K562 (cell line): Measurements from ENCODE around the gene AANAT. TPM values are rescaled to one million over a fixed set of nuclear protein-coding genes. Genes with fewer than 3 reads are reported as not detected.

Experiments used
- ATAC-seq: fragments of 200-7000 bp; cut with Tn5 transposase; 3 replicates; pipeline ENCODE4 v1.9.1; 2020; ENCODE audit warnings: moderate library complexity
- BruUV-seq: library from RNA; stranded (reverse); fragments of 400-500 nt; replicated peaks from 2 replicates; lab custom pipeline; 2021; lab: Mats Ljungman, UMichigan
- CTCF ChIA-PET: fragments of 300-600 bp; formaldehyde crosslinking; extraction: SDS; loops from one replicate; lab custom pipeline; 2021; ENCODE audit warnings: low intra/inter-chr PET ratio; lab: Yijun Ruan, JAX
- POLR2A ChIA-PET: fragments of 300-600, 350-650 bp; sonication (Branson Sonifier 250); formaldehyde crosslinking; extraction: SDS; loops from one replicate; lab custom pipeline; 2021; ENCODE audit warnings: antibody characterized with exemption, inconsistent platforms; lab: Yijun Ruan, JAX
- DNase-seq, 4 experiments: peaks; one replicate each; pipeline versions ENCODE4 v3.0.0 to v3.0.0-alpha.2; 2011 to 2018; ENCODE audit warnings: low spot score in 3 of 4, mixed read lengths in 3 of 4; ENCODE audit errors: extremely low read depth in 1 of 4
- FAIRE-seq: peaks from 2 replicates; lab custom pipeline; 2011; peaks lifted over from hg19 to GRCh38; lab: Jason Lieb, UNC
- H2AFZ ChIP-seq: 2 replicates; pipeline ENCODE4 v1.6.0; 2011; ENCODE audit warnings: low read depth, low read length, control low read depth, inconsistent platforms
- H3K27ac ChIP-seq: fragments of 200-600 bp; 3 replicates; pipeline ENCODE4 v1.8.0; 2011; ENCODE audit warnings: low read depth, mild to moderate bottlenecking, control low read depth, inconsistent platforms, low read length, moderate library complexity, mixed read lengths; ENCODE audit errors: extremely low read depth
- H3K27me3 ChIP-seq, 2 experiments: fragments of 300-600 bp in 1 of 2; 2 replicates in 1 of 2; 3 replicates in 1 of 2; pipeline versions ENCODE4 v1.6.0 to v1.8.0; 2011; ENCODE audit warnings: inconsistent platforms in 2 of 2, low read length in 2 of 2, mild to moderate bottlenecking in 1 of 2, mixed read lengths in 1 of 2, moderate library complexity in 1 of 2; ENCODE audit not compliant: control insufficient read depth in 2 of 2, insufficient read depth in 2 of 2
- H3K36me3 ChIP-seq: fragments of 300-600 bp; 3 replicates; pipeline ENCODE4 v1.8.0; 2011; ENCODE audit warnings: mild to moderate bottlenecking, low read length, inconsistent platforms; ENCODE audit not compliant: control insufficient read depth, insufficient read depth
- H3K4me1 ChIP-seq, 2 experiments: fragments of 200-600 bp in 1 of 2; replicated peaks in 1 of 2; 2 replicates in 1 of 2; 3 replicates in 1 of 2; pipeline versions ENCODE4 v1.5.1 to v1.8.0; 2011; ENCODE audit warnings: inconsistent platforms in 2 of 2, low read length in 2 of 2, mild to moderate bottlenecking in 1 of 2, mixed read lengths in 1 of 2, moderate library complexity in 1 of 2; ENCODE audit not compliant: control insufficient read depth in 2 of 2, insufficient read depth in 2 of 2
- H3K4me2 ChIP-seq: 2 replicates; pipeline ENCODE4 v1.6.1; 2011; ENCODE audit warnings: low read length, control low read depth, inconsistent platforms, mixed read lengths; ENCODE audit not compliant: insufficient read depth
- H3K4me3 ChIP-seq: fragments of 200-600 bp; sonication (generic), shearing (Covaris generic); 2 replicates; pipeline ENCODE4 v1.5.1; 2016; ENCODE audit warnings: control low read depth, inconsistent platforms
- H3K79me2 ChIP-seq: fragments of 200-600 bp; 3 replicates; pipeline ENCODE4 v1.8.0; 2011; ENCODE audit warnings: low read length, inconsistent platforms; ENCODE audit not compliant: control insufficient read depth, insufficient read depth
- H3K9ac ChIP-seq, 2 experiments: 2 replicates each; pipeline versions ENCODE4 v1.6.0 to v1.6.1; 2011; ENCODE audit warnings: low read depth in 2 of 2, low read length in 2 of 2, control low read depth in 1 of 2, inconsistent platforms in 1 of 2, mild to moderate bottlenecking in 1 of 2, mixed read lengths in 1 of 2; ENCODE audit not compliant: insufficient read depth in 1 of 2
- H3K9me1 ChIP-seq: one replicate; pipeline ENCODE4 v1.6.0; 2011; ENCODE audit warnings: inconsistent platforms, mild to moderate bottlenecking, low read length, moderate library complexity; ENCODE audit not compliant: control insufficient read depth, insufficient read depth
- H3K9me3 ChIP-seq: replicated peaks from 2 replicates; pipeline ENCODE4 v1.5.1; 2011; ENCODE audit warnings: low read depth, low read length, inconsistent platforms; ENCODE audit not compliant: control insufficient read depth, insufficient read depth
- H4K20me1 ChIP-seq: replicated peaks from 2 replicates; pipeline ENCODE4 v1.6.1; 2011; ENCODE audit warnings: low read length, inconsistent platforms, mixed read lengths; ENCODE audit not compliant: control insufficient read depth, insufficient read depth
- KHSRP ChIP-seq: fragments of 450-650 bp; IDR thresholded peaks from 2 replicates; pipeline ENCODE4 v1.6.1; 2017
- NONO ChIP-seq, 2 experiments: fragments of 200-400 bp in 1 of 2; fragments of 450-650 bp in 1 of 2; formaldehyde crosslinking in 1 of 2; IDR thresholded peaks; 2 replicates each; pipeline ENCODE4 v1.6.1; 2017; ENCODE audit warnings: low read depth in 2 of 2, mild to moderate bottlenecking in 2 of 2, moderate library complexity in 2 of 2, low read length in 1 of 2
- RFX1 ChIP-seq: fragments of 450-650 bp; IDR thresholded peaks from 2 replicates; pipeline ENCODE4 v1.6.1; 2016; ENCODE audit warnings: mild to moderate bottlenecking, moderate library complexity
- WGBS: fragments of 100-300 bp; shearing (Covaris generic); methylation state at CpG from one replicate; pipeline ENCODE4 v1.1.6; 2016; ENCODE audit warnings: low coverage, mixed read lengths; ENCODE audit not compliant: insufficient coverage; ENCODE audit errors: missing lambda C conversion rate; 5-methylcytosine and 5-hydroxymethylcytosine counted together
- in situ Hi-C: fragments of 300-500 bp; cut with MboI; formaldehyde crosslinking; loops from 4 replicates; pipeline ENCODE4 v1.15.0; 2018; ENCODE audit warnings: inconsistent platforms, mixed read lengths
- intact Hi-C: fragments of 100-400 bp; cut with micrococcal nuclease; formaldehyde crosslinking; loops from 2 replicates; pipeline ENCODE4 v1.14.2; 2022
- polyA plus RNA-seq, 8 experiments: library from polyadenylated mRNA; depleted of rRNA in 4 of 8; stranded (reverse) in 5 of 8; unstranded in 3 of 8; fragments of >200 nt; fragmentation: Nextera tagmentation in 2 of 8; fragmentation: Illumina TruSeq in 1 of 8; extraction: Ambion mirVana in 2 of 8; extraction: Trizol in 1 of 8; gene quantifications; 2 replicates each; pipeline versions ENCODE4 v1.2.1 to v1.2.3, GENCODE V29; 2011 to 2014; ENCODE audit warnings: inconsistent platforms in 1 of 8, missing spikeins in 1 of 8
- total RNA-seq, 7 experiments: library from RNA; depleted of rRNA in 6 of 7; stranded (reverse); fragments of >200 nt in 6 of 7; fragmentation: Illumina TruSeq in 2 of 7; extraction: Trizol in 2 of 7; gene quantifications; 2 replicates each; pipeline versions ENCODE4 v1.2.1 to v1.2.3, GENCODE V29; 2011 to 2021; ENCODE audit warnings: low replicate concordance in 1 of 7
- TF ChIP-seq, protein P1 (sequence below), 2 experiments: IDR thresholded peaks; 2 replicates each; pipeline ENCODE4 v1.6.1; 2011; ENCODE audit warnings: borderline replicate concordance in 1 of 2, control low read depth in 1 of 2, low read depth in 1 of 2, low read length in 1 of 2, mild to moderate bottlenecking in 1 of 2, mixed read lengths in 1 of 2, moderate library complexity in 1 of 2; ENCODE audit not compliant: insufficient read depth in 1 of 2, insufficient read length in 1 of 2, poor library complexity in 1 of 2, severe bottlenecking in 1 of 2; ENCODE audit errors: extremely low read depth in 1 of 2
- TF ChIP-seq, protein P2 (sequence below): fragments of 250-450 bp; sonication (Bioruptor Pico); IDR thresholded peaks from 2 replicates; pipeline ENCODE4 v1.4.0; 2020
- TF ChIP-seq, protein P3 (sequence below): fragments of 450-650 bp; conservative IDR thresholded peaks from 2 replicates; pipeline ENCODE4 v1.6.1; 2016; ENCODE audit warnings: missing genetic modification characterization, low read depth, mild to moderate bottlenecking, control low read depth, missing compliant biosample characterization

AANAT gene
- total and polyA plus RNA-seq, 9 of the 15 experiments (the other 6 are each of a cell fraction or from before 2014, with no cell fraction given) = not detected

DNA sequence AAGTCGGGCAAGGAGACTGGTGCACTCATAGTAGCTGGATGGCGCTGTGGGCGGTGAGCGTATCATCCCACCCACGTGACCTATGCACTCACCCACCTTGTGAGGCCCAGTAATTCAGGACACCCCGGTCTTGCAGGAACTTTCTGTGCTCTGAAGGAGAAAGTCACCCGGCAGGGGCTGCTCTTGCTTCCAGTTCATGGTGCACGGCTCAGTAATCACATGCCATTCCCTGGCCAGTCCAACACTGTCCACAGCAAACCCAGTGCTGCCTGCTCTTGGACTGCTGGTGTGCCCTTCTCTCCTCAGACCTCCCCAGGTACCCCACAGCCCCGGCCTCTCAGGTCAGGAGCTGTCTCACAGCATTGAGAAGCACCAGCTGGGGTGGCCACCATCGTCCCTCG is 50.2 kb downstream of the AANAT start:
- intact Hi-C loops = no loop called here
- H3K9me1 ChIP-seq = no peaks in the 10 kb centered on the region
- 69% methylated on average over 11 of the region's 11 CpGs for WGBS
- no peaks in the 10 kb centered on the region for H3K36me3 ChIP-seq
- H3K79me2 ChIP-seq = no peaks in the 10 kb centered on the region
- DNase-seq (no peak), FAIRE-seq (no peak), ATAC-seq (peak; percentile 22; the same call in 2 of the 3 replicates)
- H3K4me3 ChIP-seq = no peak overlapping the region
- no peaks in the 10 kb centered on the region for H3K9me3 ChIP-seq
- H3K4me1 ChIP-seq = peaks cover 9 to 14% of the 10 kb centered on the region in 2 experiments; a peak in 4 of 5 replicates
- H3K27me3 ChIP-seq = no peaks in the 10 kb centered on the region
- no peak overlapping the region for H3K4me2 ChIP-seq
- CTCF ChIA-PET = interaction anchor here (1.3 kb wide), 1 partner anchor 30 kb away, joined by 3 read pairs; no protein-coding TSS in a partner anchor
- H3K27ac ChIP-seq = no peak overlapping the region
- POLR2A ChIA-PET = interaction anchor here (0.7 to 0.9 kb wide), 3 partner anchors 10 to 1493 kb away, joined by 3 read pairs; no protein-coding TSS in a partner anchor
- BruUV-seq = no TSS peak
- in situ Hi-C loops = no loop called here
- H4K20me1 ChIP-seq = no peaks in the 10 kb centered on the region
- H3K9ac ChIP-seq = no peak overlapping the region; a peak in 1 of 4 replicates
- TF ChIP-seq RFX1 (no peak), NONO (IDR thresholded peaks at IDR 0.05; ENCODE audit: low read depth in 2 of 2, low read length in 1 of 2) (no peak), KHSRP (no peak)
- TF ChIP-seq, protein P1, sequence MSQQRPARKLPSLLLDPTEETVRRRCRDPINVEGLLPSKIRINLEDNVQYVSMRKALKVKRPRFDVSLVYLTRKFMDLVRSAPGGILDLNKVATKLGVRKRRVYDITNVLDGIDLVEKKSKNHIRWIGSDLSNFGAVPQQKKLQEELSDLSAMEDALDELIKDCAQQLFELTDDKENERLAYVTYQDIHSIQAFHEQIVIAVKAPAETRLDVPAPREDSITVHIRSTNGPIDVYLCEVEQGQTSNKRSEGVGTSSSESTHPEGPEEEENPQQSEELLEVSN (IDR thresholded peaks at IDR 0.05; ENCODE audit: borderline replicate concordance in 1 of 2, extremely low read depth in 1 of 2, insufficient read depth in 1 of 2, insufficient read length in 1 of 2, low read depth in 1 of 2, low read length in 1 of 2, poor library complexity in 1 of 2, severe bottlenecking in 1 of 2) = no peak
- TF ChIP-seq, protein P2, sequence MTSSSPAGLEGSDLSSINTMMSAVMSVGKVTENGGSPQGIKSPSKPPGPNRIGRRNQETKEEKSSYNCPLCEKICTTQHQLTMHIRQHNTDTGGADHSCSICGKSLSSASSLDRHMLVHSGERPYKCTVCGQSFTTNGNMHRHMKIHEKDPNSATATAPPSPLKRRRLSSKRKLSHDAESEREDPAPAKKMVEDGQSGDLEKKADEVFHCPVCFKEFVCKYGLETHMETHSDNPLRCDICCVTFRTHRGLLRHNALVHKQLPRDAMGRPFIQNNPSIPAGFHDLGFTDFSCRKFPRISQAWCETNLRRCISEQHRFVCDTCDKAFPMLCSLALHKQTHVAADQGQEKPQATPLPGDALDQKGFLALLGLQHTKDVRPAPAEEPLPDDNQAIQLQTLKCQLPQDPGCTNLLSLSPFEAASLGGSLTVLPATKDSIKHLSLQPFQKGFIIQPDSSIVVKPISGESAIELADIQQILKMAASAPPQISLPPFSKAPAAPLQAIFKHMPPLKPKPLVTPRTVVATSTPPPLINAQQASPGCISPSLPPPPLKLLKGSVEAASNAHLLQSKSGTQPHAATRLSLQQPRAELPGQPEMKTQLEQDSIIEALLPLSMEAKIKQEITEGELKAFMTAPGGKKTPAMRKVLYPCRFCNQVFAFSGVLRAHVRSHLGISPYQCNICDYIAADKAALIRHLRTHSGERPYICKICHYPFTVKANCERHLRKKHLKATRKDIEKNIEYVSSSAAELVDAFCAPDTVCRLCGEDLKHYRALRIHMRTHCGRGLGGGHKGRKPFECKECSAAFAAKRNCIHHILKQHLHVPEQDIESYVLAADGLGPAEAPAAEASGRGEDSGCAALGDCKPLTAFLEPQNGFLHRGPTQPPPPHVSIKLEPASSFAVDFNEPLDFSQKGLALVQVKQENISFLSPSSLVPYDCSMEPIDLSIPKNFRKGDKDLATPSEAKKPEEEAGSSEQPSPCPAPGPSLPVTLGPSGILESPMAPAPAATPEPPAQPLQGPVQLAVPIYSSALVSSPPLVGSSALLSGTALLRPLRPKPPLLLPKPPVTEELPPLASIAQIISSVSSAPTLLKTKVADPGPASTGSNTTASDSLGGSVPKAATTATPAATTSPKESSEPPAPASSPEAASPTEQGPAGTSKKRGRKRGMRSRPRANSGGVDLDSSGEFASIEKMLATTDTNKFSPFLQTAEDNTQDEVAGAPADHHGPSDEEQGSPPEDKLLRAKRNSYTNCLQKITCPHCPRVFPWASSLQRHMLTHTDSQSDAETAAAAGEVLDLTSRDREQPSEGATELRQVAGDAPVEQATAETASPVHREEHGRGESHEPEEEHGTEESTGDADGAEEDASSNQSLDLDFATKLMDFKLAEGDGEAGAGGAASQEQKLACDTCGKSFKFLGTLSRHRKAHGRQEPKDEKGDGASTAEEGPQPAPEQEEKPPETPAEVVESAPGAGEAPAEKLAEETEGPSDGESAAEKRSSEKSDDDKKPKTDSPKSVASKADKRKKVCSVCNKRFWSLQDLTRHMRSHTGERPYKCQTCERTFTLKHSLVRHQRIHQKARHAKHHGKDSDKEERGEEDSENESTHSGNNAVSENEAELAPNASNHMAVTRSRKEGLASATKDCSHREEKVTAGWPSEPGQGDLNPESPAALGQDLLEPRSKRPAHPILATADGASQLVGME (CRISPR knock-in tag) = no peak
- TF ChIP-seq, protein P3, sequence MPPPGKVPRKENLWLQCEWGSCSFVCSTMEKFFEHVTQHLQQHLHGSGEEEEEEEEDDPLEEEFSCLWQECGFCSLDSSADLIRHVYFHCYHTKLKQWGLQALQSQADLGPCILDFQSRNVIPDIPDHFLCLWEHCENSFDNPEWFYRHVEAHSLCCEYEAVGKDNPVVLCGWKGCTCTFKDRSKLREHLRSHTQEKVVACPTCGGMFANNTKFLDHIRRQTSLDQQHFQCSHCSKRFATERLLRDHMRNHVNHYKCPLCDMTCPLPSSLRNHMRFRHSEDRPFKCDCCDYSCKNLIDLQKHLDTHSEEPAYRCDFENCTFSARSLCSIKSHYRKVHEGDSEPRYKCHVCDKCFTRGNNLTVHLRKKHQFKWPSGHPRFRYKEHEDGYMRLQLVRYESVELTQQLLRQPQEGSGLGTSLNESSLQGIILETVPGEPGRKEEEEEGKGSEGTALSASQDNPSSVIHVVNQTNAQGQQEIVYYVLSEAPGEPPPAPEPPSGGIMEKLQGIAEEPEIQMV = no peak
- TF ChIP-seq, all 486 proteins: peak for 0
- no peak overlapping the region for H2AFZ ChIP-seq
